HEK293 (cell line): ENCODE measurements around the gene CYP1A1.

ENCODE experiments used
- AEBP2 ChIP-seq: fragments of 450-650 bp; formaldehyde crosslinking; IDR thresholded peaks from 2 replicates; pipeline ENCODE4 v1.5.1; 2016; ENCODE audit warnings: missing biosample characterization, missing genetic modification characterization, borderline replicate concordance
- EGR2 ChIP-seq: fragments of 450-650 bp; formaldehyde crosslinking; IDR thresholded peaks from 2 replicates; pipeline ENCODE4 v1.5.1; 2016; ENCODE audit warnings: low read depth, missing biosample characterization, missing genetic modification characterization
- ELK4 ChIP-seq: IDR thresholded peaks from 2 replicates; pipeline ENCODE4 v1.6.1; 2011; ENCODE audit warnings: mild to moderate bottlenecking, low read depth, low read length, borderline replicate concordance
- KLF8 ChIP-seq: fragments of 450-650 bp; formaldehyde crosslinking; IDR thresholded peaks from 2 replicates; pipeline ENCODE4 v1.5.1; 2016; ENCODE audit warnings: missing biosample characterization, missing genetic modification characterization
- PATZ1 ChIP-seq: fragments of 450-650 bp; formaldehyde crosslinking; IDR thresholded peaks from 2 replicates; pipeline ENCODE4 v1.5.1; 2016; ENCODE audit warnings: missing biosample characterization, missing genetic modification characterization
- TCF7L2 ChIP-seq: IDR thresholded peaks from 2 replicates; pipeline ENCODE4 v1.6.1; 2011; ENCODE audit warnings: low read depth, mild to moderate bottlenecking, inconsistent platforms, low read length, moderate library complexity, borderline replicate concordance
- TRIM28 ChIP-seq: IDR thresholded peaks from 2 replicates; pipeline ENCODE4 v1.6.1; 2011; ENCODE audit warnings: low read length, control low read depth, borderline replicate concordance
- ZBTB7A ChIP-seq: fragments of 450-650 bp; formaldehyde crosslinking; IDR thresholded peaks from 2 replicates; pipeline ENCODE4 v1.5.1; 2016; ENCODE audit warnings: low read depth, missing biosample characterization, missing genetic modification characterization
- ZIC2 ChIP-seq: fragments of 450-650 bp; formaldehyde crosslinking; IDR thresholded peaks from 2 replicates; pipeline ENCODE4 v1.5.1; 2016; ENCODE audit warnings: missing biosample characterization, missing genetic modification characterization
- ZNF155 ChIP-seq: fragments of 450-650 bp; formaldehyde crosslinking; IDR thresholded peaks from 2 replicates; pipeline ENCODE4 v1.5.1; 2016; ENCODE audit warnings: missing biosample characterization, missing genetic modification characterization
- ZNF23 ChIP-seq: fragments of 450-650 bp; formaldehyde crosslinking; IDR thresholded peaks from 2 replicates; pipeline ENCODE4 v1.5.1; 2016; ENCODE audit warnings: missing biosample characterization, missing genetic modification characterization, borderline replicate concordance
- ZNF266 ChIP-seq: fragments of 450-650 bp; formaldehyde crosslinking; IDR thresholded peaks from 2 replicates; pipeline ENCODE4 v1.5.1; 2016; ENCODE audit warnings: missing biosample characterization, missing genetic modification characterization, low read depth
- ZNF416 ChIP-seq: fragments of 450-650 bp; formaldehyde crosslinking; IDR thresholded peaks from 2 replicates; pipeline ENCODE4 v1.5.1; 2016; ENCODE audit warnings: missing biosample characterization, missing genetic modification characterization
- ZNF423 ChIP-seq: fragments of 450-650 bp; formaldehyde crosslinking; IDR thresholded peaks from 2 replicates; pipeline ENCODE4 v1.5.1; 2016; ENCODE audit warnings: missing biosample characterization, missing genetic modification characterization
- ZNF514 ChIP-seq: fragments of 450-650 bp; formaldehyde crosslinking; IDR thresholded peaks from 2 replicates; pipeline ENCODE4 v1.5.1; 2016; ENCODE audit warnings: missing biosample characterization, missing genetic modification characterization
- ZNF549 ChIP-seq: fragments of 450-650 bp; IDR thresholded peaks from 2 replicates; pipeline ENCODE4 v1.5.1; 2018; ENCODE audit warnings: missing biosample characterization, missing genetic modification characterization, mild to moderate bottlenecking, inconsistent platforms, moderate library complexity
- ZNF571 ChIP-seq: fragments of 450-650 bp; formaldehyde crosslinking; IDR thresholded peaks from 2 replicates; pipeline ENCODE4 v1.5.0; 2017; ENCODE audit warnings: missing biosample characterization, missing genetic modification characterization
- ZNF660 ChIP-seq: fragments of 450-650 bp; IDR thresholded peaks from 2 replicates; pipeline ENCODE4 v1.5.1; 2018; ENCODE audit warnings: missing biosample characterization, mild to moderate bottlenecking, missing genetic modification characterization
- ZNF707 ChIP-seq: fragments of 450-650 bp; formaldehyde crosslinking; IDR thresholded peaks from 2 replicates; pipeline ENCODE4 v1.5.1; 2016; ENCODE audit warnings: missing biosample characterization, missing genetic modification characterization
- ZNF792 ChIP-seq: fragments of 450-650 bp; formaldehyde crosslinking; IDR thresholded peaks from 2 replicates; pipeline ENCODE4 v1.5.1; 2016; ENCODE audit warnings: missing biosample characterization, missing genetic modification characterization
- ZNF837 ChIP-seq: fragments of 450-650 bp; formaldehyde crosslinking; IDR thresholded peaks from 2 replicates; pipeline ENCODE4 v1.5.1; 2016; ENCODE audit warnings: missing biosample characterization, missing genetic modification characterization
- ZNF843 ChIP-seq: fragments of 450-650 bp; formaldehyde crosslinking; IDR thresholded peaks from 2 replicates; pipeline ENCODE4 v1.5.1; 2016; ENCODE audit warnings: missing biosample characterization, missing genetic modification characterization
- TF ChIP-seq, protein P1 (sequence below): fragments of 450-650 bp; formaldehyde crosslinking; conservative IDR thresholded peaks from 2 replicates; pipeline ENCODE4 v1.5.1; 2016; ENCODE audit warnings: low read depth, missing biosample characterization, missing genetic modification characterization
- TF ChIP-seq, protein P2 (sequence below): fragments of 450-650 bp; formaldehyde crosslinking; conservative IDR thresholded peaks from 2 replicates; pipeline ENCODE4 v1.5.1; 2016; ENCODE audit warnings: low read depth, missing biosample characterization, missing genetic modification characterization
- TF ChIP-seq, protein P3 (sequence below): fragments of 450-650 bp; formaldehyde crosslinking; IDR thresholded peaks from 2 replicates; pipeline ENCODE4 v1.5.1; 2016; ENCODE audit warnings: missing biosample characterization, missing genetic modification characterization

The CYP1A1 gene

GRCh38 chr15:74695597-74696397 lies 29.5 kb downstream of the CYP1A1 start, which contains the start of gene EDC3 (continued):
- TF ChIP-seq ZNF514 (tag by site-specific recombination) (no peak), AEBP2 (tag by site-specific recombination) (no peak), ZNF266 (tag by site-specific recombination) (no peak), ZNF843 (0 out of 2 replicates have a peak, but pooled peaks have one; percentile 31), ZBTB7A (tag by site-specific recombination) (peak; percentile 97), TRIM28 (no peak), KLF8 (peak; percentile 96), EGR2 (tag by site-specific recombination) (peak; percentile 99), ZNF423 (no peak), ZNF549 (no peak), ZNF23 (tag by site-specific recombination) (no peak), ZNF660 (tag by site-specific recombination) (peak; percentile 81), ZNF416 (tag by site-specific recombination) (no peak), TCF7L2 (no peak; the same call in 1 of the 2 replicates), ZNF792 (tag by site-specific recombination) (no peak), ZIC2 (tag by site-specific recombination) (0 out of 2 replicates have a peak, but pooled peaks have one; percentile 47), ZNF155 (tag by site-specific recombination) (no peak), ZNF707 (tag by site-specific recombination) (no peak), PATZ1 (tag by site-specific recombination) (peak; percentile 99), ELK4 (no peak; the same call in 1 of the 2 replicates), ZNF837 (tag by site-specific recombination) (no peak), ZNF571 (tag by site-specific recombination) (no peak)
- TF ChIP-seq, protein P1, sequence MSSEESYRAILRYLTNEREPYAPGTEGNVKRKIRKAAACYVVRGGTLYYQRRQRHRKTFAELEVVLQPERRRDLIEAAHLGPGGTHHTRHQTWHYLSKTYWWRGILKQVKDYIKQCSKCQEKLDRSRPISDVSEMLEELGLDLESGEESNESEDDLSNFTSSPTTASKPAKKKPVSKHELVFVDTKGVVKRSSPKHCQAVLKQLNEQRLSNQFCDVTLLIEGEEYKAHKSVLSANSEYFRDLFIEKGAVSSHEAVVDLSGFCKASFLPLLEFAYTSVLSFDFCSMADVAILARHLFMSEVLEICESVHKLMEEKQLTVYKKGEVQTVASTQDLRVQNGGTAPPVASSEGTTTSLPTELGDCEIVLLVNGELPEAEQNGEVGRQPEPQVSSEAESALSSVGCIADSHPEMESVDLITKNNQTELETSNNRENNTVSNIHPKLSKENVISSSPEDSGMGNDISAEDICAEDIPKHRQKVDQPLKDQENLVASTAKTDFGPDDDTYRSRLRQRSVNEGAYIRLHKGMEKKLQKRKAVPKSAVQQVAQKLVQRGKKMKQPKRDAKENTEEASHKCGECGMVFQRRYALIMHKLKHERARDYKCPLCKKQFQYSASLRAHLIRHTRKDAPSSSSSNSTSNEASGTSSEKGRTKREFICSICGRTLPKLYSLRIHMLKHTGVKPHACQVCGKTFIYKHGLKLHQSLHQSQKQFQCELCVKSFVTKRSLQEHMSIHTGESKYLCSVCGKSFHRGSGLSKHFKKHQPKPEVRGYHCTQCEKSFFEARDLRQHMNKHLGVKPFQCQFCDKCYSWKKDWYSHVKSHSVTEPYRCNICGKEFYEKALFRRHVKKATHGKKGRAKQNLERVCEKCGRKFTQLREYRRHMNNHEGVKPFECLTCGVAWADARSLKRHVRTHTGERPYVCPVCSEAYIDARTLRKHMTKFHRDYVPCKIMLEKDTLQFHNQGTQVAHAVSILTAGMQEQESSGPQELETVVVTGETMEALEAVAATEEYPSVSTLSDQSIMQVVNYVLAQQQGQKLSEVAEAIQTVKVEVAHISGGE (tag by site-specific recombination): peak; percentile 97
- TF ChIP-seq, protein P2, sequence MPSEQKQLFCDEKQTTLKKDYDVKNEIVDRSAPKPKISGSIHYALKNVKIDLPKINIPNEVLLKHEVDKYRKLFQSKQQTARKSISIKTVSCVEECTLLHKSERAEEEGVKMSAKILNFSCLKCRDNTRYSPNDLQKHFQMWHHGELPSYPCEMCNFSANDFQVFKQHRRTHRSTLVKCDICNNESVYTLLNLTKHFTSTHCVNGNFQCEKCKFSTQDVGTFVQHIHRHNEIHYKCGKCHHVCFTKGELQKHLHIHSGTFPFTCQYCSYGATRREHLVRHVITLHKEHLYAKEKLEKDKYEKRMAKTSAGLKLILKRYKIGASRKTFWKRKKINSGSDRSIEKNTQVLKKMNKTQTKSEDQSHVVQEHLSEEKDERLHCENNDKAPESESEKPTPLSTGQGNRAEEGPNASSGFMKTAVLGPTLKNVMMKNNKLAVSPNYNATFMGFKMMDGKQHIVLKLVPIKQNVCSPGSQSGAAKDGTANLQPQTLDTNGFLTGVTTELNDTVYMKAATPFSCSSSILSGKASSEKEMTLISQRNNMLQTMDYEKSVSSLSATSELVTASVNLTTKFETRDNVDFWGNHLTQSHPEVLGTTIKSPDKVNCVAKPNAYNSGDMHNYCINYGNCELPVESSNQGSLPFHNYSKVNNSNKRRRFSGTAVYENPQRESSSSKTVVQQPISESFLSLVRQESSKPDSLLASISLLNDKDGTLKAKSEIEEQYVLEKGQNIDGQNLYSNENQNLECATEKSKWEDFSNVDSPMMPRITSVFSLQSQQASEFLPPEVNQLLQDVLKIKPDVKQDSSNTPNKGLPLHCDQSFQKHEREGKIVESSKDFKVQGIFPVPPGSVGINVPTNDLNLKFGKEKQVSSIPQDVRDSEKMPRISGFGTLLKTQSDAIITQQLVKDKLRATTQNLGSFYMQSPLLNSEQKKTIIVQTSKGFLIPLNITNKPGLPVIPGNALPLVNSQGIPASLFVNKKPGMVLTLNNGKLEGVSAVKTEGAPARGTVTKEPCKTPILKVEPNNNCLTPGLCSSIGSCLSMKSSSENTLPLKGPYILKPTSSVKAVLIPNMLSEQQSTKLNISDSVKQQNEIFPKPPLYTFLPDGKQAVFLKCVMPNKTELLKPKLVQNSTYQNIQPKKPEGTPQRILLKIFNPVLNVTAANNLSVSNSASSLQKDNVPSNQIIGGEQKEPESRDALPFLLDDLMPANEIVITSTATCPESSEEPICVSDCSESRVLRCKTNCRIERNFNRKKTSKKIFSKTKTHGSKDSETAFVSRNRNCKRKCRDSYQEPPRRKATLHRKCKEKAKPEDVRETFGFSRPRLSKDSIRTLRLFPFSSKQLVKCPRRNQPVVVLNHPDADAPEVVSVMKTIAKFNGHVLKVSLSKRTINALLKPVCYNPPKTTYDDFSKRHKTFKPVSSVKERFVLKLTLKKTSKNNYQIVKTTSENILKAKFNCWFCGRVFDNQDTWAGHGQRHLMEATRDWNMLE: peak; percentile 99
- TF ChIP-seq, protein P3, sequence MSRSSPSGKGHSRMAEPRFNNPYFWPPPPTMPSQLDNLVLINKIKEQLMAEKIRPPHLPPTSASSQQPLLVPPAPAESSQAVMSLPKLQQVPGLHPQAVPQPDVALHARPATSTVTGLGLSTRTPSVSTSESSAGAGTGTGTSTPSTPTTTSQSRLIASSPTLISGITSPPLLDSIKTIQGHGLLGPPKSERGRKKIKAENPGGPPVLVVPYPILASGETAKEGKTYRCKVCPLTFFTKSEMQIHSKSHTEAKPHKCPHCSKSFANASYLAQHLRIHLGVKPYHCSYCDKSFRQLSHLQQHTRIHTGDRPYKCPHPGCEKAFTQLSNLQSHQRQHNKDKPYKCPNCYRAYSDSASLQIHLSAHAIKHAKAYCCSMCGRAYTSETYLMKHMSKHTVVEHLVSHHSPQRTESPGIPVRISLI (tag by site-specific recombination): no peak
